ENCODE data around the gene TP53I3.

The TP53I3 gene

GRCh38 chr2:24050041-24050979, 34.3 kb downstream of the TP53I3 start:
- TF ChIP-seq CTCF (IDR thresholded peaks at IDR 0.05; ENCODE audit: extremely low read depth, missing control alignments), result no peak
- DNase-seq (ENCODE audit: low spot score), result no peak

GRCh38 chr2:24049485-24050021, 35.1 kb downstream of the TP53I3 start, which contains the start of gene FKBP1B:
FKBP1B (plus strand) TSS chr2:24049741; CDS start chr2:24049850, 109 bp downstream.
- TF ChIP-seq CTCF (IDR thresholded peaks at IDR 0.05; ENCODE audit: extremely low read depth, missing control alignments), result no peak
- DNase-seq (ENCODE audit: low spot score), result peak; percentile 77

- TF ChIP-seq CTCF (IDR thresholded peaks at IDR 0.05; ENCODE audit: extremely low read depth, missing control alignments), result no peak
- DNase-seq (ENCODE audit: low spot score), result no peak
These were observed 35.7 kb downstream of the TP53I3 start for GRCh38 chr2:24048769-24049484.

GRCh38 chr2:24047703-24048033, 37.0 kb downstream of the TP53I3 start:
- DNase-seq (ENCODE audit: low spot score), result no peak
- no peak for TF ChIP-seq CTCF (IDR thresholded peaks at IDR 0.05; ENCODE audit: extremely low read depth, missing control alignments)

GRCh38 chr2:24046930-24047702, 37.5 kb downstream of the TP53I3 start, which contains the start of gene WDCP:
WDCP (minus strand) TSS chr2:24047391; CDS start chr2:24039494, 7,897 bp downstream.
- DNase-seq (ENCODE audit: low spot score), result peak; percentile 93
- no peak for TF ChIP-seq CTCF (IDR thresholded peaks at IDR 0.05; ENCODE audit: extremely low read depth, missing control alignments)

GRCh38 chr2:24046599-24046929, 38.1 kb downstream of the TP53I3 start:
- DNase-seq (ENCODE audit: low spot score), result no peak
- TF ChIP-seq CTCF (IDR thresholded peaks at IDR 0.05; ENCODE audit: extremely low read depth, missing control alignments), result no peak

Measured in GM20000 (cell line).